Uterus (tissue), 2 donors: Measurements from ENCODE around the gene TSPAN4.

ENCODE experiments used
- CTCF ChIP-seq, 4 experiments: fragments of 200-600 bp in 2 of 4; fragments of 450-650 bp in 2 of 4; sonication (generic) in 2 of 4; IDR thresholded peaks; one replicate each; pipeline ENCODE4 v1.5.1; 2016 to 2019; ENCODE audit warnings: antibody characterized with exemption in 4 of 4, mild to moderate bottlenecking in 2 of 4, moderate library complexity in 1 of 4
- POLR2A ChIP-seq, 2 donors: fragments of 450-650 bp; IDR thresholded peaks; one replicate each; pipeline ENCODE4 v1.6.1; 2016; ENCODE audit warnings: antibody characterized with exemption in 2 of 2, mild to moderate bottlenecking in 1 of 2, moderate library complexity in 1 of 2

GRCh38 chr11:882596-882995 lies 39.9 kb downstream of the TSPAN4 start:
- TF ChIP-seq CTCF (IDR thresholded peaks at IDR 0.05) = no peak
- no peak for TF ChIP-seq POLR2A (IDR thresholded peaks at IDR 0.05)
